ENCODE measurements around the gene HOATZ. TPM values are rescaled to one million over a fixed set of nuclear protein-coding genes. Genes with fewer than 3 reads are reported as not detected.
A peak's percentile ranks its signal among the peaks of the same experiment; 100 is the strongest.

Gene HOATZ
- polyA plus RNA-seq, 1 donor from 2014 or later, result not detected

DNA sequence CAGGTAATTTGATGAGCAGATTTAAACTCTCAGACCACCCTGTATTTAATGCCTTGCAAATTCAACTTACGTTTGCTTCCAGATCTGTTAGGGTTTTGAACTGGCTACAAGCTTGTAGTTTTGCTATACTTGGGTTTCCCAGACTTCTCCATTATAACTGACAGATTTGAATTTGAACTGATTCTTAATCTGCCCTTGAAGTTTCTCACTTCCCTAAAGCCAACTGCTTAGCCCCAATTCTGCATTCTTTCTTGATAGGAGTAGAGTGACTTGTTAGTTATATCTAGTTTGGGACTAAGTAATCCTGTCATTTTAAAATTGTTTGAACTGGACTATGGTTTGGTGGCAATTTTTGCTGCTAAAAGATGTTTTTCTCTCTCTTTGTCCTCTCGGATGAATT lies 35.7 kb downstream of the HOATZ start:
- Mint-ChIP-seq H3K4me1 (no peaks in the 10 kb centered on the region), H3K27ac (no peak overlapping the region), H3K27me3 (peaks cover 12% of the 10 kb centered on the region)

GRCh38 chr11:111554532-111554931 lies 40.0 kb downstream of the HOATZ start:
- Mint-ChIP-seq H3K27ac (no peak overlapping the region), H3K4me1 (no peaks in the 10 kb centered on the region), H3K27me3 (peaks cover 14% of the 10 kb centered on the region), H3K9me3 (peaks cover 3 to 13% (median 5%) of the 10 kb centered on the region in 3 donors), H3K4me3 (no peak overlapping the region), H3K36me3 (peaks cover 3% of the 10 kb centered on the region)

More for the DNA sequence above, 35.7 kb downstream of the HOATZ start:
- peaks cover 0 to under 1% (median 0%) of the 10 kb centered on the region in 3 donors for H3K9me3 Mint-ChIP-seq
- H3K36me3 Mint-ChIP-seq, result no peaks in the 10 kb centered on the region
- no peak overlapping the region for H3K4me3 Mint-ChIP-seq

- H3K9me3 Mint-ChIP-seq, result peaks cover 3 to 13% (median 5%) of the 10 kb centered on the region in 3 donors
- H3K27ac Mint-ChIP-seq, result no peak overlapping the region
- no peaks in the 10 kb centered on the region for H3K4me1 Mint-ChIP-seq
- no peak overlapping the region for H3K4me3 Mint-ChIP-seq
- peaks cover 11% of the 10 kb centered on the region for H3K27me3 Mint-ChIP-seq
- peaks cover 3% of the 10 kb centered on the region for H3K36me3 Mint-ChIP-seq
These were observed 40.7 kb downstream of the HOATZ start for GRCh38 chr11:111555255-111555654.

GRCh38 chr11:111557425-111558111 lies 43.0 kb downstream of the HOATZ start:
- no peaks in the 10 kb centered on the region for H3K4me1 Mint-ChIP-seq
- peaks cover 3% of the 10 kb centered on the region for H3K36me3 Mint-ChIP-seq

GRCh38 chr11:111559800-111560464 lies 45.4 kb downstream of the HOATZ start:
- no peaks in the 10 kb centered on the region for H3K4me1 Mint-ChIP-seq
- peaks cover 3 to 13% (median 5%) of the 10 kb centered on the region in 3 donors for H3K9me3 Mint-ChIP-seq
- H3K27me3 Mint-ChIP-seq, result peaks cover 2% of the 10 kb centered on the region
- peaks cover 3% of the 10 kb centered on the region for H3K36me3 Mint-ChIP-seq
- no peak overlapping the region for H3K4me3 Mint-ChIP-seq
- peak overlapping the region in 1 of 3 donors; percentile 16 for H3K27ac Mint-ChIP-seq

More at GRCh38 chr11:111557425-111558111, 43.0 kb downstream of the HOATZ start:
- Mint-ChIP-seq H3K4me3 (no peak overlapping the region), H3K27me3 (peaks cover 3% of the 10 kb centered on the region), H3K9me3 (peaks cover 3 to 13% (median 5%) of the 10 kb centered on the region in 3 donors), H3K27ac (no peak overlapping the region)

DNA sequence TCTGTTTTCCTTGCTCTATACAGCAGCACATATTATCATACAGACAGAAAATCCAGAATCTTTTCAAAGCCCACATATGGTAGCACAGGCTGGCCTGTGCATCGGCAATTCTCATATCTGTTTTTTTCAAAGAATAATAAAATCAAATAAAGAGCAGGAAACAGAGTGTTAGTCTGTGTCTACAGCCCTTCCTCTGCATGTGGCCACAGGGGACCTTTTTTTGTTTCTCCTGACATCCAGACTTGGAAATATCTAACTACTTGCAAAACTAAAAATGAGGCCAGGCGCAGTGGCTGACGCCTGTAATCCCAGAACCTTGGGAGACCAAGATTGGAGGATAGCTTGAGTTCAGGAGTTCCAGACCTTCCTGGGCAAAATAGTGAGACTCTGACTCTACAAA lies 46.2 kb downstream of the HOATZ start:
- Mint-ChIP-seq H3K27me3 (no peaks in the 10 kb centered on the region), H3K27ac (peak overlapping the region in 1 of 3 donors; percentile 16), H3K4me3 (no peak overlapping the region), H3K4me1 (no peaks in the 10 kb centered on the region), H3K36me3 (peaks cover 3% of the 10 kb centered on the region), H3K9me3 (peaks cover 0 to 12% (median 5%) of the 10 kb centered on the region in 3 donors)

DNA sequence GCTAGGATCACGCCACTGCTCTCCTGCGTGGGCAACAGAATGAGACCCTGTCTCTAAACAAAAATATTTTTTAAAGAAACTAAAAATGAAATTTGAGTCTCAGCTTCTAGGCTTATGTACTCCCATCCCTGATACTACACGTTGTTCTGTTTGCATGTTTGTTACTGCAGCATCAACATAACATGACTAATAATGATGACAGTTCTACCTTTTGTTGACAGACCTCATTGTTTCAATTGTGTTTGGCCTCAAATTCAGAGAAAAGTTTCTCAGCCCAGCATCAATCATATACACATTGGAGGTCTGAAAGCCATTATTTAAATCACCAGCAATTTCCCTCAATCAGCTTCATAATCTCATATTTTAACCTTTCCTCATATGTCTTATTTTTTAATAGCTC lies 46.7 kb downstream of the HOATZ start:
- Mint-ChIP-seq H3K27ac (no peak overlapping the region), H3K4me3 (no peak overlapping the region), H3K27me3 (no peaks in the 10 kb centered on the region), H3K36me3 (peaks cover 3% of the 10 kb centered on the region), H3K9me3 (peaks cover 0 to 7% (median 5%) of the 10 kb centered on the region in 3 donors), H3K4me1 (no peaks in the 10 kb centered on the region)

- H3K9me3 Mint-ChIP-seq, result peaks cover 0 to 2% (median 2%) of the 10 kb centered on the region in 3 donors
- H3K4me1 Mint-ChIP-seq, result no peaks in the 10 kb centered on the region
- no peak overlapping the region for H3K4me3 Mint-ChIP-seq
- H3K27ac Mint-ChIP-seq, result no peak overlapping the region
- H3K36me3 Mint-ChIP-seq, result no peaks in the 10 kb centered on the region
- no peaks in the 10 kb centered on the region for H3K27me3 Mint-ChIP-seq
These were observed 47.3 kb downstream of the HOATZ start for GRCh38 chr11:111561791-111562325.

DNA sequence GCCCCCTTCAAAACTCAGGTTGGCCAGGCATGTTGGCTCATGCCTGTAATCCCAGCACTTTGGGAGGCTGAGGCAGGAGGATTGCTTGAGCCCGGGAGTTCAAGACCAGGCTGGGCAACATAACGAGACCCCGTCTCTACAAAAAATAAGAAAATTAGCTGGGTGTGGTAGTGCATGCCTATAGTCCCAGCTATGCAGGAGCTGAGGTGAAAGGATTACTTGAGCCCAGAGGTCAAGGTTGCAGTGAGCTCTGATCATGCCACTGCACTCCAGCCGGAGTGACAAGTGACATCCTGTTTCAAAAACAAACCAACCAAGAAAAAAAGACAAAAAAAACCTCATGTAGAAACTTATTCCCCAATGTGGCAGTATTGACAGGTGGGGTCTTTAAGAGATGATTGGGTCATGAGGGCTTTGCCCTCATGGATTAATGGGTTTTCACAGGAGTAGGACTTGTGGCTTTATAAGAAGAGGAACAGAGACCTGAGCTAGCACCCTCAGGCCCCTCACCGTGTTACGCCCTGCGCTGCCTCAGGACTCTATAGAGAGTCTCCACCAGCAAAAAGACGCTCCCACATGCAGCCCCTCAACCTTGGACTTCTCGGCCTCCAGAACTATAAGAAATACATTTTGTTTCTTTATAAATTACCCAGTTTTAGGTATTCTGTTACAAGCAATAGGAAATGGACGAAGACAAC lies 48.3 kb downstream of the HOATZ start:
- Mint-ChIP-seq H3K27ac (peak overlapping the region in 1 of 3 donors; percentile 25), H3K36me3 (no peaks in the 10 kb centered on the region), H3K9me3 (no peaks in the 10 kb centered on the region), H3K4me3 (no peak overlapping the region), H3K27me3 (no peaks in the 10 kb centered on the region), H3K4me1 (no peaks in the 10 kb centered on the region)

DNA sequence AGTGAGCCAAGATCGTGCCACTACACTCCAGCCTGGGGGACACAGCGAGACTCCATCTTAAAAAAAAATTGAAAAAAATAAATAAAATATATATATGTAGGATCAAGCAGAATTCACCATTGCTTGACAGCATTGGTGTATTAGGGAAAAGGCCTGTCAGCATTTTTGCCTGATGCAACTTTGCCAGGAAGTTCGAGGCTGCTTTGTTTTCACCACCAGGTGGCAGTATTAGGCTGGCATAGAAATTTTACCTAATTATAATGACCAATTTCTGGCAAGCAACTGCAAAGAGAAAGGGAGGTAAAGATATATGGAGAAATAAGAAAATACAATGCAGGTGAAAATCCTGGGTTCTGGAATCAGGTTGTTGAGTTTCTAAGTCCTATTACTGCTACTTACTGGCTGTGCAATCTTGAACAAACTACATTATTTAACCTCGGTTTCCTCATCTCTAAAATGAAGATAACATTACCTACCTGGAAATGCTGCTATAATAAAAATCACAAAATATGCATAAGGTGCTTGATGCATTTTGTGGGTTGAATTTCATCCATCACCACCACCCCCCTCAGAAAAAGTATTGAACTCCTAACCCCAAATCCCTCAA lies 50.6 kb downstream of the HOATZ start:
- peaks cover under 1% of the 10 kb centered on the region for H3K27me3 Mint-ChIP-seq
- H3K4me1 Mint-ChIP-seq, result no peaks in the 10 kb centered on the region
- no peaks in the 10 kb centered on the region for H3K9me3 Mint-ChIP-seq
- H3K4me3 Mint-ChIP-seq, result no peak overlapping the region
- H3K36me3 Mint-ChIP-seq, result no peaks in the 10 kb centered on the region
- H3K27ac Mint-ChIP-seq, result no peak overlapping the region

DNA sequence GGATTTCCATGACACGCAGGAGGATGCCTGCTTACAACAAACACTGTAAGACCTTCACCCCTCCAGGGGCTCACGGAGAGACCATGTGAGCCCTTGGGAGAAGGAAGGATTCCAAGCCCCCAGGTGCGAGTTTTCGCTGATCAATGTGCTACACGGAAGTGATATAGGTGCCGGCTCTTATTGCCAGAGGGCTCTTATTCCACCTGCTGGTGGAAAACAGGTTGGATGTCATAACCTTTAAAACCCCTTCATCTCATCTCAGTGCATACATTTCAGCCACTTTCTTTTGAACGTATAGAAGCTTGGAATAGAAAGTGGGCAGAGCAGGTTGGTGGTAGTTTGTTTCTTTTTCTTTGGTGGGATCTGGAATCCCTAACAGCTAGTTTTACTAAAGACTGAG lies 51.7 kb downstream of the HOATZ start:
- Mint-ChIP-seq H3K4me3 (no peak overlapping the region), H3K27me3 (peaks cover 2% of the 10 kb centered on the region), H3K9me3 (no peaks in the 10 kb centered on the region), H3K36me3 (no peaks in the 10 kb centered on the region), H3K4me1 (no peaks in the 10 kb centered on the region), H3K27ac (no peak overlapping the region)

DNA sequence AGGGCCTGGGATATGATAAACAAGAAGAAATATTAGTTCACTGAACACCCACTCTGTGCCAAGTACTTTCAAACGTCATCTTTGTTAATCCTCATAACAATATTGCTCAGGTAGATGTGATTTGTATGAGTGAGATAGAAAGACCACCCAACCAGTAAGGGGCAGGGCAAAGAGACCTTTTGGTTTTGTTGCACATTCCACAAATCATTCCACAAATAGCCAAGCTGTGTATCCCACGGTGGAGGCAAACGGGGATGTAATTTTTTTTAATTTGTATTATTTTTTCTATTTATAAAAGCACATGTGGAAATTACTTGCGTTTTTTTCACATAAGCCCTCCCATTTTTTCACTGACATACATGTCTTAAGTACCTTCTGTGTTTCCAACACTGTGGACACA lies 54.9 kb downstream of the HOATZ start:
- no peak overlapping the region for H3K27ac Mint-ChIP-seq
- no peak overlapping the region for H3K4me3 Mint-ChIP-seq
- H3K36me3 Mint-ChIP-seq, result peaks cover 2% of the 10 kb centered on the region
- H3K27me3 Mint-ChIP-seq, result peaks cover 5% of the 10 kb centered on the region
- no peaks in the 10 kb centered on the region for H3K4me1 Mint-ChIP-seq
- no peaks in the 10 kb centered on the region for H3K9me3 Mint-ChIP-seq

DNA sequence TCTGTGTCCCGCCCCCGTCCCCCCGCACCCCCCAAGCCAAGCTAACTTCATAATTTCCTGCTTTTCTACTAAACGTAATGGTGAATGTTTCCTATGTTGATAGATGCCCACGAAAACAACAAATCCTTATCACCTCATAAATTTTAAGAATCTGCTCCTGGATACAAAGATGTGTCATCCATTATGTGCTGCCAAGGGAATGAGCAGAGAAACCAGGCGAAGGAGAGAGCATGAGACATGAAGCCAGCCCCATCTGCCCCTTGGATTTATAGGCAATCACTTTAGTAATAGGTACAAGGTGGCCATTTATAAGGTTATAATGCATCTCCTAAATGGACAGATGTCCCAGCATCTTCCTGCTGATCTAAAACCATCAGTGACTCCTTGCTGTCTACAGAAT lies 56.2 kb downstream of the HOATZ start:
- H3K27ac Mint-ChIP-seq, result no peak overlapping the region
- H3K4me1 Mint-ChIP-seq, result peaks cover 0 to 5% (median 0%) of the 10 kb centered on the region in 3 donors
- H3K27me3 Mint-ChIP-seq, result peaks cover 5% of the 10 kb centered on the region
- H3K36me3 Mint-ChIP-seq, result peaks cover 2% of the 10 kb centered on the region
- H3K4me3 Mint-ChIP-seq, result no peak overlapping the region
- no peaks in the 10 kb centered on the region for H3K9me3 Mint-ChIP-seq

DNA sequence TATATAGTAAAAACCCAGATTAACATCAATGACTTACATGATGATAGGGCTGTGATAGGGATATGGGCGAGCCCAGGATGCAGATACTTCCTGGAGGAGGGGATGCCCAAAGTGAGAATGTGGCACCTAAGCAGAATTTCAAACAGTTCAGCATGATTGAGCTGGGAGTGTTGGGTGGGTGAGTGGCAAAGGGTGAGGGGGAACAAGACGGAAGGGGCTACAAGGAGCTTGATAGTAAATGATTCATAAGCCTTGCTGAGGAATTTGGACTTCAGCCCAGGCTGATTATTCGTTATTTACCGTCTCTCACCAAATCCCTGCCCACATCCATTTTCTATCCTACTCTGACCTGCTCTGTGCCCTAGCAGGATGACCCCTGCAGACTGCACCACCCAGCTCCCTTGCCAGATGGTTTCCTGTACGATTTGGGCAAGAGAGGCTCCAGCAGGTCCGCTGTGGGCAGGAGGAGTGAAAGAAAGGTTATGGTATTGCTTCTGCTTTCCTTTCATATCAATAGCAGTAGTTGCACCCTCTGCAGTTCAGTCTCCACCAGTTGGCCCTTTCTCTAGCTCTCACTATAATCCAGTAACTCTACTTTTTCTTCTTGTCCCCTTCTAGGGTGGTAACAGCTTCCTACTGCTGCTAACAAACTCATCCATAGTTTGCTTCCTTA lies 57.4 kb downstream of the HOATZ start:
- H3K9me3 Mint-ChIP-seq, result no peaks in the 10 kb centered on the region
- peaks cover 0 to 5% (median 0%) of the 10 kb centered on the region in 3 donors for H3K4me1 Mint-ChIP-seq
- peaks cover 2% of the 10 kb centered on the region for H3K36me3 Mint-ChIP-seq
- H3K27me3 Mint-ChIP-seq, result peaks cover 5% of the 10 kb centered on the region
- no peak overlapping the region for H3K27ac Mint-ChIP-seq
- H3K4me3 Mint-ChIP-seq, result no peak overlapping the region

Data from IgD-negative memory B cell (primary cell).